Jurkat, Clone E6-1 (cell line): Measurements from ENCODE around the gene URI1.
"Not testable (repeated sequence)": the region's sequence is repeated elsewhere in the genome, so short reads cannot be mapped to it uniquely, and the experiment has no call there.

Experiments
- DNase-seq: peaks from one replicate; pipeline ENCODE4 v3.0.0-alpha.2; 2011; ENCODE audit warnings: low read depth, low spot score
- H3K4me3 ChIP-seq: 2 replicates; pipeline ENCODE4 v1.5.1; 2011; ENCODE audit warnings: mild to moderate bottlenecking, low read length, control low read depth, moderate library complexity

The URI1 gene

DNA sequence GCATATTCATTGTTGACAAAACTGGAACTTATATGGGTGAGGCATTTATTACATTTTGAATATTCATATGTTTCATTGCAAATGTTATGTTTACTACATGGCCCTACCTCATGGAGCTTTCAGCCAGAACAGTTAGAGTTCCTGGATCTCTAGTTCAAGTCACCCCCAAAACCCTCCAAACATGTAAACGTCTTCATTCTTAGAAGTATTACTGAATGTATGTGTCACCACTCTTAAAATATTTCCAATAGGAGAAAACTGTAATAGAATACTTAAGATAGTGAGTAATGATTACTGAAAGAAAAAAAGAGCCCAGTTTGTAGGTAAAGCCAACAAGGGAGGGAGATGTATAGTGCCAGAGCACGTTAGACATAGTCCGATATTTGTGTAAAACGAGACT lies 23.5 kb downstream of the URI1 start:
- H3K4me3 ChIP-seq, result no peak overlapping the region

DNA sequence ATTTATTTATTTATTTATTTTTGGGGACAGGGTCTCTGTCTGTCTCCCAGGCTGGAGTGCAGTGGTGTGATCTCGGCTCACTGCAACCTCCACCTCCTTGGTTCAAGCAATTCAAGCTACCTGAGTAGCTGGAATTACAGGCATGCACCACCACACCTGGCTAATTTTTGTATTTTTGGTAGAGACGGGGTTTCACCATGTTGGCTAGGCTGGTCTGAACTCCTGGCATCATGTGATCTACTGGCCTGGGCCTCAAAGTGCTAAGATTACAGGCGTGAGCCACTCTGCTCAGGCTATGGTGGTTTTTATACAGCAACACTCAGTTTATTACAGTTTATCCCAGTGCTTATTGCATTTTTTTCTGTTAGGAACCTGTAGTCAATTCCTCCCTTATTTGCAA lies 24.1 kb downstream of the URI1 start:
- not testable (repeated sequence) for H3K4me3 ChIP-seq, DNase-seq

More for the DNA sequence above, 23.5 kb downstream of the URI1 start:
- no peak for DNase-seq

DNA sequence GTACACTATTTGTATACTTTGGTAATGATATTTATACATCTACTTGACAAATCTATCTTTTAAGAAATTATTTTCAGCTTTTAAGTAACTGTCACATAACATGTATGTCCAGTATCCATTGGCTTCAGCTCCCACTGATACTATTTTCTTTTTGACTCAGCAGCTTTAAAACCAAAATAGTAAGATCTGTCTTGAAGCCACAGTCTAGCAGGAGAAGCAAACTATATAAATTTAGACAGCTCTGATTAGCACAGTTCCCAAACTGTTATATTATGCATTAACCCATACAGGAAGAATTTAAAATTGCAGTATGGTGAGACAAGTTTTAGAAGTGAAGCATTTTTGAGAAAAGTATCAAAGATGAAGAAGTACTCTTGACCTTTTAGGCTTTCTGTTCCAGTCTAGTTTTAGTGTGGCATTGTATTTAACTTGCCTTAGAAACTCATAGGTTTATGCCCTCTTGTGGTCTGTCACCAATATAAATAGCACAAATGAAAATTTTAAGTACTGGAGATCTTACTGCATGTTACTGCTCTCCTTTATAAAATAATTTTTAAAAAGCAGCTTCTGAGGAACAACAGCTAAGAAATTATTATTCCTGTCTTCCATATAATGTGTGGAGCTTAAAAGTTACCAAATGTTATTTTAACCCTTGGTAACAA lies 24.7 kb downstream of the URI1 start:
- DNase-seq, result peak; percentile 22
- no peak overlapping the region for H3K4me3 ChIP-seq

DNA sequence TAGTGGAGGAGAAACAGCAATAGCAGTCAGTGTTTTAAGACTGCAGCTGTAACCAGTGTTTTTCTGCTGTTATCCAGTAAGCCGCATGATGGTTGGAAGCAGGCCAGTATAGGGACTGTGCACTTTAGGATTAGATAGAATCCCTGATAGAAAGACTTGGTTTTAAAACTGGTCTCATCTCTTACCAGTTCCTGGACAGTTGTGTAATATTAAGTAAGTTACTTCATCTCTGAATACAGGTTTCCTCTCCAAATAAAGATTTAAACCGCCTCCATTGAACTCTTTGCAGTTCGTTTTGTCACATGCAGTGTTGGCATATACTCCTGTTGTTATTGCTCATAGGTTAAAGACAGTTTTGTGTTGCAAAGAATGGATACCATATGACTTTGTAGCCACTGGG lies 25.6 kb downstream of the URI1 start:
- no peak for DNase-seq

DNA sequence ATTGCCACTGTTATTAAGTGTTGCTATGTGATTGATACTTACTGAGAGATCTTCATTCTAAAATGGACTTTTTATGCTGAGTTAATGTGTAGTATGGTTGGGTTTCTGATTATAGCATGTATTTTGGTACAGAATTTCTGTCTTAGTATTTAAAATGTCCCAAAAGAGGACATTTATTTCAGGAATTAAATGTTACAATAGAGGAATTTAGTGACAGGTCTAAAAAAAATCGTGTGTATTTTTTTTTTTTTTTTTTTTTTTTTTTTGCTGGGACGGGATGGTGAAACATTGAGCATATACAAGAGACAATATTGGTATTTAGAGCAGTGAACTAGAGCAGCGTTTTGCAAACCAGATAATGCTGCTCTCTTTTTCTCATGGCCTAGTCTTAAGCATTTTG lies 27.9 kb downstream of the URI1 start:
- DNase-seq, result no peak

More for the DNA sequence above, 25.6 kb downstream of the URI1 start:
- no peak overlapping the region for H3K4me3 ChIP-seq

DNA sequence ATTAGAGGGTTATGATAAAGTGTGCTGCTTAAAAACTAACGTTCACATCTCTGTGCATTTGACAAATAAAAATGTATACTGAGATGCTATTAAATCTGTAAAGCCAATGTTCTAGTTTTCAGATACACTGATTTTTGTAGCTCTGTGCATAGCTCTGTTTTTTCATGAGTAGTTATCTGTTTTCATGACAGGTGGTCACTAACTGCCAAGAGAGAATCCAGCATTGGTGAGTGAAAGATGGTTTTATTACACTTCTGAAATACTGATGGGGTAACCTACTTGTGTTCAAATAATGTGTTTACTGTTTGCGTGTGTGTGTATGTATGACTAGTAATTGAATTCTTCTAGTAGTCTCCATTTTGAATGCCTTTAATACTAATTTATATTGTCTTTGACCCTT lies 29.0 kb downstream of the URI1 start:
- DNase-seq, result no peak
- H3K4me3 ChIP-seq, result no peak overlapping the region

More for the DNA sequence above, 27.9 kb downstream of the URI1 start:
- no peak overlapping the region for H3K4me3 ChIP-seq

DNA sequence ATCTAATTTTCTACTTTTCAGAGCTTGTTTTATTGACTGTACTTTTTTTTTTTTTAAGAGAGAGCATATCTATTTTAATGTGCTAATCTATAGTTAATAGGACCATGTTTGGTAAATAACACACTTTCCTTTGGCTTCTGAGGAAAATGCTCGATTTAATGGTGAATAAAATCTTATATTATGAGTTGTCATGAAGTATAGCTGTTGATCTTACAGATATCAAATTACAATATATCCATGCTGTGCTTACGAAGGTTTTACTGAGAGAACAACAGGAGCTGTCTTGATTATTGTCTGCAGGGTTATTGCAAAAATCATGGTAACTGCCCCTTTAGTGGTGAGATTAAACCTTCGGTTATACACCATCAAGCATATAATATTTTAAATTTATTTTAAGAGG lies 29.6 kb downstream of the URI1 start:
- H3K4me3 ChIP-seq, result no peak overlapping the region
- no peak for DNase-seq

DNA sequence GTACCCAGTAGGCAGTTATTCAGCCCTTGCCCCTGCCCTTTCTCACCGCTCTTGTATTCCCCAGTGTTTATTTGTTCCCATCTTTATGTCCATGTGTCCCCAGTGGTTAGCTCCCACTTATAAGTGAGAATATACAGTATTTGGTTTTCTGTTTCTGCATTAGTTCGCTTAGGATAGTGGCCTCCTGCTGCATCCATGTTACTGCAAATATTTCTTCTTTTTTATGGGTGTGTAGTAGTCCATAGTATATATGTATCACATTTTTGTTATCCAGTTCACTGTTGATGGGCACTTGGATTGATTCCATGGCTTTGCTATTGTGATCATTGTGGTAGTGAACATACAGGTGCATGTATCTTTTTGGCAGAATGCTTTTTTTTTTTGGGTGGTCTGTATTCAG lies 32.7 kb downstream of the URI1 start:
- H3K4me3 ChIP-seq, result no peak overlapping the region
- no peak for DNase-seq

DNA sequence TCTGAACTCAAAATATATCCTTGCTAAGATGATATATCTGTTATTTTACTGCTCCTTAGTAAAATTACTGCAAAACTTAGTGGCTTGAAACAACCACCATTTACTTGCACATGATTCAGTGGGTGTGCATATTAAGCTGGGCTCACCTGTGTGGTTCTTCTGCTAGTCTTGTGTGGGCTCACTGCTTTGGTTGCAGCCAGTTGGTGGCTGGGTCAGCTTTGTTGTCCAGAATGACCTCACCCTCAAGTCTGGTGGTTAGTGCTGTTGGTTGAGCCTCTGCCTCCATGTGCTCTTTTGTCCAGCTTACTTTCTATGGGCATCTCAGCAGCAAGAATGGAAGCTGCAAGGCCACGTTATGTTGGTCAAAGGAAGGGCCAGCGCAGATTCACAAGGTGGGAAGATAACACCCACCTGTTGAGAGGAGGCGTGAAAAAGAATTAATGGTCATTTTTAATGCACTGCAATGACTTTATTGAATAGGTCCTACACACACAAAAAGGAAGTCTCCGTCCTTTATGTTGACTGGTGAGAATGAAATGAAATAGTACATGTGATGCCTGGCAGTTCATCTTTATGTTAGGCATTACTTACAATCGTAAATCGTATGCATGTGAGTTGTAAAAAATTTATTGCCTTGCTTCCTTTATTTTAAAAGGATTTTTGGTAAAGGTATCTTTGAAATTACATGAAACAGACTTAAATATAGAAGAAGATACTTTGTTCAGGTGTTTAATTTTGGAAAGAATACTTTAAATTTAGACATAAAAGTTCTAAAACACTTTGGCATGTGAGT lies 34.3 kb downstream of the URI1 start:
- DNase-seq, result no peak
- no peak overlapping the region for H3K4me3 ChIP-seq

DNA sequence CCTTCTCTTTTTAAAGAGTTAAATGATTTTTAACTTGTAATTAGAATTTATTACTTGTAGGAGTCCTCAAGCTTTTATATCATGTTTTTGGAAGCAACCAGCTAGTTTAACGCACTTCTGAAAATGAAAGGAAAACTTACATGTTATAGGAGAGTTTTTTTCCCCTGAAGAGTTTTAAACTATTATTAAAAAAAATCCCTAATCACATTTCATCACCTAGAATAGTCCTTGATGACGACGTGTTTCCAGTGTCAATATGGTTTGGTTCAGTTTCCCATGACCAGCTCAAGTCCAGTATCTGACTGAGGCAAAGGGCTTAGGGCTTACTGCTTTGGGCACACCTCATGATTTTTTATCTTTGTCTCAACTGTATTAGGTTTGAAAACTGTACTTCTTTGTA lies 36.0 kb downstream of the URI1 start:
- no peak overlapping the region for H3K4me3 ChIP-seq
- no peak for DNase-seq

DNA sequence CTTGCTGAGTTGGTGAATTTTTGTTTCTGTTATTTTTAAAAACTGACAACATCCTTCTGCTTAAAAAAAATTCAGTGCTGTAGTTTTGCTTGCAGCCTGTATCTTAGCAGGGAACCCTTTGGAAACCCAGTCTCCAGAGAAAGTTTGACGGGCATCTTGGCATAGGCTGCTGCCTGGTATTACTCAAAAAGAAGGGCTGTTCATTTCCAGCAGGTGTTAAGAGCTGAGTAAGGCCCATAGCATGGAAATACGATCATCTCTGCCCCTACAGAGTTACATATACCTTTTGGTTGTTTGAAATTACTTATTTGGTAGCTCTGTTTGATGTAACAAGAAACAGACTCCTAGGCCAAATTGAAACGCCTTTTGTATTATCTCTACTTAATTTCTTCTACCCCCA lies 41.5 kb downstream of the URI1 start:
- DNase-seq, result no peak
- H3K4me3 ChIP-seq, result no peak overlapping the region

DNA sequence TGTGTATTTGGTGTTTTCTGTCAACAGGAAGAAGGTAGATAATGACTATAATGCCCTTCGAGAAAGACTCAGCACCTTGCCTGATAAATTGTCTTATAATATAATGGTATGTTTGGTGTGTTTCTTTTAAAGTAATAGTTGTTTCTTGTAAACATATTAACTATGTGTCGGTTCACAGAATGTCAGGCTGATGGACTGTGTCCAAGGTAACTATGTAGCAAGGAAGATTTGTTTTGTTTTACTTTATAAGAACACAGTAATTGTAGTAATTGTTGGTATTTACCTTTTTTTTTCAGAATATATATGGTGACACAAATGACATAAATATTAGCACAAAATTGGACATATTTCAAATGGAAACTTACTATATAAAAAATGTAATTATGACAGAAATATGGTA lies 43.2 kb downstream of the URI1 start:
- H3K4me3 ChIP-seq, result no peak overlapping the region
- no peak for DNase-seq

DNA sequence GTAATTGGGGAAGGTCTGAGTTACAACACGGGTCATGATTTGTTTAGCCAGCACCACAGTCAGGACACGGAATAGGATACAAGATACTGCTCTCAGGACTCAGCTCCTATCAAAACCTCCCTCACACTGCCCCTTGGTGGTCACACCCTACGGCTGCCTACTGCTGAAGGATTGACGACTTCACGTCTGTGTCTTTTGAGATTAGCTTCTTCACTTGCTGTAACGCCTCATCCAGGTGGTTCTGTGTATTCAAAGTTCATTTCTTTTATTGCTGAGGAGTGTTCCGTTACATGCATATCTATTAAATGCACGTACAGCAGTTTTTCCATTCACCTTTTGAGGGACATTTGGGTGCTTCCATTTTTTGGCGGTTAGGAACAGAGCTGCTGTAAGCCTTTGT lies 46.3 kb downstream of the URI1 start:
- H3K4me3 ChIP-seq, result no peak overlapping the region
- DNase-seq, result no peak

DNA sequence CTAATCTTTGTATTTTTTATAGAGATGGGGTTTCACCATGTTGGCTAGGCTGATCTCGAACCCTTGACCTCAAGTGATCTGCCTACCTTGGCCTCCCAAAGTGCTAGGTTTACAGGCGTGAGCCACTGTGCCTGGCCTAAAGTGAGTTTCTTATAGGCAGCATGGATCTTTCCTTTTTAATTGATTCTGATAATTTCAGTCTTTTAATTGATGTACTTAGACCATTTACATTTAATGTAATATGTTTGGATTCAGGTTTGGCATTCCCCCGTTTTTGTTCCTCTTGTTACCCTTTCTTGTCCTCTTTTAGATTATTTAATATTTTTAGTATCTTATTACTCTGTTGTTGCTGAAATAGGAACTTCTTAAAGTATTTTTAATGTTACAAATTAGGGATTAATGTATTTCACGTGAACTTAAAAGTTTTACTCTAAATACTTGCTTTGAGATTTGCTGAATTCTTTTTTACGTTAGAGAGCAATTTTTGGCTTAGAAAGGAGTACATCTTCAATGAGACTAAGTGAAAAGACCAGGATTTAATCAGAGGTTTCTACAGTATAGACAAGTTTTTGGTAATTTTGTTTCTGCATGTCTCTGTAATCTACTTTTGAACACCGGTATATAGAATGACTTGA lies 50.3 kb downstream of the URI1 start:
- DNase-seq, result no peak
- no peak overlapping the region for H3K4me3 ChIP-seq

DNA sequence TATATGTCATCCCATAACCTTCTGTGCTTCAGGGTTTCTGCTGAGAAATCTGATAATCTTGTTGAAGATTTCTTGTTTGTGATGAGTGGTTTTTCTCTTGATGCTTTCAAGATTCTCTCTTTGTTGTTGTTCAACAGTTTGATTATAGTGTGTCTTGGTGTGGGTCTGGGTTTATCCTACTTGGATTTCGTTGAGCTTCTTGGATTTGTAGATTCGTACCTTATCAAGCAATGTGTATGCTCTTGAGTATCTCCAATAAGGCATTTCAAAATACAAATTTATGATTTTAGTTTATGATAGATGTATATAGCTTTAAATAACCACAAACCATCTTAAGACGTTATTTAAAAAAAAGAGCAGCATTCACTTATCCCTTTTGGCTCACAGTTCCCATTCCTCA lies 57.5 kb downstream of the URI1 start:
- no peak overlapping the region for H3K4me3 ChIP-seq
- DNase-seq, result no peak

DNA sequence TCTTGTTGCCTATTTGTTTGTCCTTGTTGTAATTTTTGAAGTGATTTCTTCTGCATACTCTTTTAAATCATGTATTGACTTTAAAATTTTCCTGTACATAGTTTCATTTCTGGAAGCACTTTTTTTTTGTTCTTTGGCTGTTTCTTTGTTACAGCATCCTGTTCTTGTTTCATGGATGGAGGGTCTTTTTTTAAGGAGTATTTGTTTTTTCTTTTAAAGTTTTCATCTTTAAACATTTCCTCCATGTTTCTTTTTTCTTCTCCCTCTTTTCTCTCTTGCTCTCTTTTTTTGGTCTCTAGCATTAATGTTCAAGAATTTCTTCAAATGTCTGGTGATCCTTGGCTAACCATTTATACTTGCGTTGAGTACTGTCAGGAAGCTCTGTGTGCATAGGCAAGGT lies 58.8 kb downstream of the URI1 start:
- DNase-seq, result no peak
- H3K4me3 ChIP-seq, result no peak overlapping the region

DNA sequence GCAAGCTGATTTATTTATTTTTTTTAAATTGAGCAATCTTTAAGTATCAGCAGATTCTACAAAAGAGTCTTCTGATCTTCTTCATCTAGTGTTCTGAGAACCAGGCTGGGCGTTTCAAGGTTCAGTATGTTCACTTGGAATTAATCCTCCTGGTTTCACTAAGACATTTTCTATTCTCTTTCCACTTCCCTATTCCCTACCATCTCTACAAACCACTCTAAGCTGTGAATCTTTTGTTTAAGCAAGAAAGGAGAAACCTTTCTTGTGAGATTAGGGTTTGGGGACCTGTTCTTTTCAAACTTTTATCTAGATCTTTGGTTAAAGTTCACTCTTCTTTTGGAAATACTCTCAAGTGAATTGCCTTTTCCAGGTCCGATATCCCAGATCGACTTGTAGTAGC lies 59.3 kb downstream of the URI1 start:
- DNase-seq, result no peak
- H3K4me3 ChIP-seq, result no peak overlapping the region

DNA sequence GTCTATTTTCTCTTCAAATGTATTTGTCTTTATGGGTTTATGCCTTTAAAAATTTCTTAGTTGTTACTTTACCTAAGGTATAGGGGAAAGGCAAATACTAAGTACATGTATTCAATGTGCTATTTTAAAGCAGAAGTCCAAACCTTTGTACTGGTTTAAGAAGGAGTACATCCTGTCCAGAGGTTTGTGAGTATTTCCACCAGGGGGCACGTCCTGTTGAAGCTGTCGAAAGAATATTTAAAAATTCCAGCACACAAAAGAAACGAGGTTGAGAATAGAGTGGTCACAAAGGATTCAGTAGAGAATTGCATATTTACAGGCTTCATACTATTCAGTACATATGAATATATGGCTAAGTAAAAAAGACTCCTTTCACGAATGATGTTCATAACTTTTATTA lies 59.8 kb downstream of the URI1 start:
- no peak for DNase-seq
- no peak overlapping the region for H3K4me3 ChIP-seq

DNA sequence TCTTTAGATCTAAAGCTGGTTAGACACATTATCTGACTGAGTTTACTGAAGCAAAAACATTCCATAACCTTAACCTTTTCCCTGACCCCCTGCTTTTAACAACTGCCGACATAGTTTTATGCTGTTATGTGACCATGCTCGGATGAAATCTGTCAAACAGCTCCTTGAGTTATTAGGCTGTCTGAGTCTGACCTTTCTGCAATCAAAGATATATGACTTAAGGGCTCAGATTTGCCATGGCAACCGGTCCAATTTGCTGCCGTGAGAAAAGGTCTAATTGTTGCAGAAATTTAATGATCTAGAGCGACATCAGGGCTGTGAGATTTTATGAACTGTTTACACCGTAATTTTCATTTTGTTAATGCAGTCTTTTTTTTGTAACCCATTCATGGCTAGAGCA lies 61.8 kb downstream of the URI1 start:
- H3K4me3 ChIP-seq, result no peak overlapping the region
- no peak for DNase-seq

DNA sequence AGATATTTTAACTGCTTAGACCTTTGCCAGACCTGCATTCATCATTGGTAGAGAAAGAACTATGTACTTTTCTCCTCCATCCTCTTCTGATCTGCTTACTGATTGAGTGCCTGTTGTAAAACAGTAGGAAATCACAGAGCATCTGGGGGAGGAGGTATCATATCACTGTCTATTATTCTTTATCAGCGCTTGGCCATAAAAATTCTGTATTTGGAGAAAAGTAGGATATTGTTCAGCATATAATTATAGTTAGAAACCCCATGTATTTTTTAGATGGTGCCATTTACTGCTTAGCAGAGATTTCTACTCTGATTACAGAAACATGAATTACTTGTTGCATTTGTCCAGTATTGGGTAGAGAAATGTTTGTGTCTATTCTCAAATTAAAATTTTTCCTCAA lies 62.4 kb downstream of the URI1 start:
- no peak for DNase-seq
- H3K4me3 ChIP-seq, result no peak overlapping the region
